Activated CD4-positive, alpha-beta T cell treated with anti-CD3 and anti-CD28 coated beads, Interleukin-2, amount 50 U/mL, for 48 hours (primary cell): ENCODE measurements around the gene BRD3OS.
A peak's percentile ranks its signal among the peaks of the same experiment; 100 is the strongest.

ENCODE experiments used
- DNase-seq, 2 experiments: peaks; one replicate each; pipeline ENCODE4 v3.0.0-alpha.2; 2020

Gene BRD3OS

DNA sequence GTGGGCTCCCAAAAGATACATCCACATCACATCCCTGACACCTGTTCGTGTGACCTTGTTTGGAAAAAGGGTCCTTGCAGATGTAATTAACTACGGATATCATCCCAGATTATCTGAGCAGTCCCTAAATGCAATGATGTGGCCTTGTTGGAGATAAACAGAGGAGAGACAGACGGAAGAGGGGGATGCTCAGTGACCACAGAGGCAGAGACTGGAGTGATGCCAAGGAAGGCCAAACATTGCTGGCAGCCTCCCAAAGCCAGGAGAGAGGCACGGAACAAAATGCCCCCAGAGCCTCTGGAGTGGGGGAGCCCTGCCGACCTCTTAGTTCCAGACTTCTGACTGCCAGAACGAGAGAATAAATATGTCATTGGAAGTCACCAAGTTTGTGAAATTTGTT, 18.1 kb upstream of the BRD3OS start:
- no peak for DNase-seq

DNA sequence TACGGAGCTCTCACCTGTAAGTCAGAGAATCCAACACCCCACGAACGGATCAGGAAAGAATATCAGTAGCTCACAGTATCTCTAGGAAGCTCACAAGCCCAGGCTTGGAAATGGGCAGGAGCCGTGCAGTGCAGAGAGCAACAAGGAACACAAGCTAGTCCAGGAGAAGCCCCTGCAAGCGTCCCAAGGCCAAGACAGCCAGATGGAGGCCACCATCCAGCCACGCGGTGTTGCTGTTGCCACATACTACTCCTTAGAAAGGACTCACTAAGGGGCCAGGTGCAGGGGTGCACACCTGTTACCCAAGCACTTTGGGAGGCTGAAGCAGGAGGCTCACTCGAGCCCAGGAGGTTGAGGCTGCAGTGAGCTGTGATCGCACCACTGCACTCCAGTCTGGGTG, 17.7 kb upstream of the BRD3OS start:
- DNase-seq: no peak

- no peak for DNase-seq
Measured at GRCh38 chr9:134010310-134011173, 14.7 kb upstream of the BRD3OS start.

GRCh38 chr9:134011401-134011800, 13.9 kb upstream of the BRD3OS start:
- no peak for DNase-seq

DNA sequence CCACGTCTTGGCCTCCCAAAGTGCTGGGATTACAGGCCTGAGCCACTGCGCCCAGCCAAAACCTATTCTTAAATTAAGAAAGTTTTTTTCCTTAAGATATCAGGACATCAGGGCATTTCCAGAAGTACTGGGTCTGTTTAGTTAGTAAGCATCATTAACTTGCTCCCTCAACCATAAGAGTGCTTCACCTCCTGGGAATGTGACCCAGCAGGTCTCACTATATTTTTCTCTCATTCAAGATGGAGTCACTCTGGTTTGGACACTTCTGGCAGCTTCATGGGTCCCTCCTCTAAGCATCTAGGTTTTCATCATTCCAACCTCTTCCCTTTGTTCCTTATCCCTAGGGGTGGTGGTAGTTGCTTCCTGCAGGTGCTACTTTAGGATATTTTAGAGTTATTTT, 10.3 kb upstream of the BRD3OS start:
- DNase-seq: no peak

DNA sequence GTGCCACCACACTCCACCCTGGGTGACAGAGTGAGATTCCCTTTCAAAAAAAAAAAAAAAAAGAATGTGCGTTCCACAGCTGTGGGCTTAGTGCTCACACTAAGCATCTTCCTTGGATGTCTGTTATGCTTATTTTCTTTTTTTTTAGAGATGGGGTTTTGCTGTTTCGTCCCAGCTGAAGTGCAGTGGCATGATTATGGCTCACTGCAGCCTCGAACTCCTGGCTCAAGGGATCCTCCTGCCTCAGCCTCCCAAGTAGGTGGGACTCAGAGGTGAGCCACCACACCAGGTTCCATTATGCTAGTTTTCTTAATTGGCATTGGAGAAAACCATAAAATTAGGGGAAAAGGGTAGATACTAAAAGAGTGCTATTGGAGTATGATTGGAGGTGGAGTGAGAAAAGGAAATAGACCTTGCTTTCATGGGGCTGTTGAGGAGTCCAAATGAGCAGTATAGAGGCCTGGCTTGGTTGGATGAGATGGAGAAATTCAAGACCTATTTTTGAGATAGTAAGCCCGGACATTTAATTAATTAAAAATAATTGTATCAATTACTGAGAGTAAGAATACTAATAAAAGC, 978 bp upstream of the BRD3OS start:
- DNase-seq: no peak

DNA sequence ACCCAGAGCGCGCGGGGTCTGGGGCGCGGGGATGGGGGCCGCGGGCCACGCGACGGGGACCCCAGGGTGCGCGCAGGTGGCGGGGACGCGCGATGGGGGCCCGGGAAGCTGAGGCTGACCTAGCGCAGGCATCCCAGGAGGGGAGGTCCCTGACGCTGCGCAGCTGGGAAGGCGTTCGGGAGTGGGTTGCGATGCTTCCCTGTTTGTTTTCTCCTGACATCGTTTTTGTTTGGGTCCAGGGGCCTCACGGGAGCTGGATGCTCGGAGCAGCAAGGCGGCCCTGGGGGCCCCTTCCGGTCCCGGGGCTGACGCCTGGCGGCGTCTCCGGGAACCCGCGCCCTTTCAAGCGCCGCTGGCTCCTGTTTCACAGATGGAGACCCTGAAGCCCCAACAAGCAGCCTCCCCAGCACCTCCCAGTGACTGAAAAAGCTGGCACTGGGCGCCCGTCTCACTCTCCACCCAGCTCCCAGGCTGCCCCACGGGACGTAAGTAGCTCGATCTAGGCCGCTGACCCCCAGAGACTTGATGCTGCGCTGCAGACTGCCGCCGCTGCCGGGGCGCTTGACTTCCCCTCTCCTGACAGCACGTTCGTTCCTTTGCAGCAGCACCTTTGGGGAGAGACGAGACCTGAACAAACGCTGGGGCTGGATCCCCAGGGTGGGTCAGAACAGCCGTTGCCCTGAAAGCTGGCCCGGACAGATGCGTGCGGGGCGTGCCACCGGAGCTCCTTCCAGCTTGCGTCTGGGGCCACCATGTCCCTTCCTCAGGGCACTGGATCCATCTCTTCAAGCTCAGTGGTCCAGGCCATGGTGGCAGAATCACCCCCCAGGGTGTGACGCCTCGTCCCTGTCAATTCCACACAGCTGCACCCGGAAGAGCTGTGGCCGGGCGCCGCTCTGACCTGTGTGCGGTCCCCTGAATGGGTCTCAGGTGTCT, 593 bp downstream of the BRD3OS start:
- peak; percentile 50 to 57 for DNase-seq

DNA sequence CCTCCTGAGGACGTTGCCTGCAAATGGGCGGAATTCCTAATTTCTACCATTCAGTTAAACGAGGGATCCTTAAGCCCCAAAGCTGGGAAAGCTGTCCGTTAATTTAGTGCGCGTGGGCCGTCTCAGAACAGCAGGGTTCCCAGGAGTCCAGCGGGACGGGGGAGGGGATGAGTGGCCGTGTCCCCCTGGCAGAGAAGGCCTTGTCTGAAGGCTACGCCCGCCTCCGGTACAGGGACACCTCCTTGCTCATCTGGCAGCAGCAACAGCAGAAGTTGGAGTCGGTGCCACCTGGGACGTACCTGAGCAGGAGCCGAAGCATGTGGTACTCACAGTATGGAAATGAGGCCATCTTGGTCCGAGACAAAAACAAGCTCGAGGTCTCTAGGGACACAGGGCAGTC, 1.3 kb downstream of the BRD3OS start:
- no peak for DNase-seq

GRCh38 chr9:134026981-134027380, 1.7 kb downstream of the BRD3OS start:
- no peak for DNase-seq

DNA sequence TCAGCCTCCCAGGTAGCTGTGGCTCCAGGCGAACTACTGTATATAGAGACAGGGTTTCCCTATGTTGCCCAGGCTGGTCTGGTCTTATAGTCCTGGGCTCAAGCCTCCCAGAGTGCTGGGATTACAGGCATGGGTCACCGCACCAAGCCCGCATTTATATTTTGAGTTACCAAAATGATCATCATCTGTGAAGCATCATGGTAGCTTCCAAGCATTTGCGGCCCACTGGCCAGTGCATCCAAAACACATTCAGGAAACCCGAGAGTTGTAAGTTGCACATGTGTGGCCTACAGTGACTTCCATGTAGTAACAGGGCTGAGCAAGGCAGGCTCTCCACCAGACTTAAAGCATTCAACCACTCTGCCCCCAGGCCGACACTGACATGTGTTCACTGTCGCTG, 2.3 kb downstream of the BRD3OS start:
- DNase-seq: no peak

DNA sequence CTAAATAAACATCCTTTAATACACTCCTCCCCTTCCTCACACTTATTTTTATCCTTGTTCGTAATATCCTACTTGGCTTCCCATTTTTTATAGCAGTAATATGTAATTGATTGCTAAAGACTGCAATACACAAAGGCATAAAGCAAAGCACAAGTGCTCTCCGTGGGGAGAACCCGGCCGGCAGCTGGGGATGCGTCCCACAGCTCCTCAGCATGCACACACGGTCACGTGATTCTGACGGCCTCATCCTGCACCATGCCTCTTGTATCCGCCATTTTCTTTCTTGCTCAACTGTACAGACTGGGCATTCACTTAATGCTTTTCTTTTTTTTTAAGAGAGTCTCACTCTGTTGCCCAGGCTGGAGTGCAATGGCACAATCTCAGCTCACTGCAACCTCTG, 2.8 kb downstream of the BRD3OS start:
- DNase-seq: no peak

- no peak for DNase-seq
Measured at GRCh38 chr9:134028575-134029247, 3.4 kb downstream of the BRD3OS start.

DNA sequence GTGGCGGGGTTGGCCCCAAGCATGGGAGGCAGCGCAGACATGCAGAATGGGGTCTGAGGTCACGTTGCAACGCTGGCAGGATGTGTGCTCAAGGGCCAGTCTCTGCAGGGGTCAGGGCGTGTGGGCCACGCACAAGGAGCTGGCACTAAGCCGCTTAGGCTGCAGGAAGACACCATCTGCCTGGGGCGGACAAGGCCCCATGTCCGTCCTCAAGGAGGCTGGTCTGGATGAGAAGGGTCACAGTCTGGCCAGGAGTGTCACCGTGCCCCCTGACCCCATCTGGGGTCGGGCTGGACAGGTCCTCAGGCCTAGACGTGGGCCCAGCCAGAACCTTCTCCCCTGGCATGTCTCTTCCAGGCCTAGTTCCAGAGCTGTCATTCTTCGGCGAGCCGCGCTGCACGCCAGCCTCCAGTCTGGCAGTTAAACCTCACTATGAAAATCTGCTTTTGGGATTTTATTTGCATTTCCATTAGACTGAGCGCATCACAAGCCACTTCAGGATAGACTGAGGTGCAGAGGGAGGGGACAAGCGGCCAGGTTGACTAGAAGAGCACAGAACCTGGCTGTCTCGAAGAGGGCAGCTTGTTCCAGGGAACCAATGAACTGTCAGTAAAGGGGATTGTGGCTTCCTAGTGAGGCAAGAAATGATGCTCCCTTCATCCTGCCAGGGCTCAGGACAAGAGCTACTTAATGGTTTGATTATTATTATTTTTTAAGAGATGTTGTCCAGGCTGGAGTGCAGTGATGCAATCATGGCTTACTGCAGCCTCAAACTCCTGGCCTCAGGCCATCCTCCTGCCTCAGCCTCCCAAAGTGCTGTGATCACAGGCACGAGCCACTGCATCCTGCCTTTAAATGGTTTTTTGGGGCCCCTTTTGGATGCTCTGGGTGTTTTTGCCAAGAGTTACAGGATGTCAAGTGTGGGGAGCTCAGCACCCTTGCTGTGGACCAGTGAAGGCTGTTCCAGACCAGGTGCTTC, 4.3 kb downstream of the BRD3OS start:
- DNase-seq: no peak

DNA sequence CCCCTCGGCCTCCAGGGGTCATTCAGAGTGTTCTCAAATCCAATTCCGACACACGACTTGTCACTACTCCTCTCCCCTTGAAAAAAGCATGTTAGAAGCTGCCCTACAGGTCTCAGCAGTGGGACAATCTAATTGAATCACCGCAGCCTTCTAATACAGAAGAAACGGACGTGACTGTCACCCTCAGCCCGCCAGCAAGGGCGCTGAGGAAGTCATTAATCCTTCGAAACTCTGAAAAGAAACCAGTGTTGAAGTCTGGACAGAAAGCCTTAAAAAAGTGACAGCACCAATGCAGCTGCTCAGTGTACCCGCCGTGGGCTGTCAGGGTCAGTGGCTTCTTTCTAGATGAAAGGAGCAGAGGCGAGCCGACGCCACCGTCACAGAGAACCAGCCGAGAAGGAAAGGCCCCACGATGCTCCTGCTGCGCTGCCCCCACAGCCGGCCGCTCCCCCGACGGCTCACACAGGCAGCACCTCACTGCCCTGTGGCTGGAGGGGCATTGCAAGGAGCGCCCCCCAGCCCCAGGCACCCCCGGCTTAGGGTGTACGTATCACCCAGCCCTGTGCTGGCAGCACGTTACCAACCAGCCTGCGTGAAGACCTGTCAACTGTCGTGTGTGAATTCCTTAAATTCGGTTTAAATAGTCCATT, 5.7 kb downstream of the BRD3OS start:
- no peak for DNase-seq

- no peak for DNase-seq
Measured at GRCh38 chr9:134031783-134032182, 6.5 kb downstream of the BRD3OS start.

- DNase-seq: no peak
Measured at GRCh38 chr9:134032456-134033222, 7.4 kb downstream of the BRD3OS start.

- no peak for DNase-seq
Measured at GRCh38 chr9:134033516-134034214, 8.4 kb downstream of the BRD3OS start.

DNA sequence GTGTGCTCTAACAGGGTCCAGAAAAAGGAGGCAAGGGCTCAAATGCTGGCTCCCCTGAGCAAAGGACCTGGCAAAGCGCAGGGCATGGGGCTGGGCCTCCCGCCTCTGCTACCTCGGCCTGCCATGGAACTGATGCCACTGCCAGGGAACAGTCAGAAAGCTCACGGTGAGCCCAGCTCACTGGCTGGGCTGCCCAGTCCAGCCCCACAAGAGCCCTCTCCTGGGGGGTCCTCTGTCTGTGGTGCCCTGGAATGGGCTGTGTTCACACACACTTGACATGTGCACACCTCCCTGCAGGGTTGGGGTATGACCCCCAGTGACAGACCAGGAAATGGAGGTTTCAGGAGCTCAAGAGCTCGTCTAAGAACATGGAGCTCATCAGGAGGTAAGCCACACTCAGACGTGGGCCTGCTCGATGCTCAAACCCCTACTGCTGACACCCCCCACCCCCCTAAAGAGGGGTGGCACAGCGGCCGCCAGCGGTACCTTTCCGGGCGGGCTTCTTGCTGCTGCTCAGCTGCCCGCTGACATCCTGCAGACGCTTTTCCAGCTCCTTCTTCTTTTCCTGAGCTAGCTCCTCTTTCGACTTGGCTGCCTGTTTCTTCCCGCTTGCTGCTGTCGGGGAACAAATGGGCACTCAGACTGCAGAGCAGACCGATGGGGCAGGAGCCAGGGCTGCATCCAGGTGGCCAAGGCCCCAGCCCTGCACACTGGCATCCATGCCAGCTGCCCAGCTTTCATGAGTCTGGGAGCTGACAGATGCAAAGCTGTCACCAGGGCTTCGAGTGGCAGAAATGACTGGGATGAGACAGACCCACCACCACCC, 9.1 kb downstream of the BRD3OS start:
- DNase-seq: no peak
